Measurements from ENCODE around the gene TTC7B.

The TTC7B gene

GRCh38 chr14:90804292-90805083 lies 11.7 kb downstream of the TTC7B start:
- FAIRE-seq: no peak

GRCh38 chr14:90803249-90803648 lies 13.0 kb downstream of the TTC7B start:
- FAIRE-seq: no peak

- FAIRE-seq: no peak
Measured at GRCh38 chr14:90799420-90799819, 16.8 kb downstream of the TTC7B start.

- no peak for FAIRE-seq
Measured at GRCh38 chr14:90797919-90798318, 18.3 kb downstream of the TTC7B start.

- FAIRE-seq: no peak
Measured at GRCh38 chr14:90797451-90797850, 18.8 kb downstream of the TTC7B start.

- no peak for FAIRE-seq
Measured at GRCh38 chr14:90796329-90796728, 19.9 kb downstream of the TTC7B start.

- no peak for FAIRE-seq
Measured at GRCh38 chr14:90795744-90796143, 20.5 kb downstream of the TTC7B start.

GRCh38 chr14:90791486-90791885 lies 24.7 kb downstream of the TTC7B start:
- no peak for FAIRE-seq

GRCh38 chr14:90788031-90788430 lies 28.2 kb downstream of the TTC7B start:
- no peak for FAIRE-seq

GRCh38 chr14:90785876-90786450 lies 30.3 kb downstream of the TTC7B start:
- FAIRE-seq: no peak

- FAIRE-seq: no peak
Measured at GRCh38 chr14:90785471-90785870, 30.8 kb downstream of the TTC7B start.

GRCh38 chr14:90784621-90785270 lies 31.5 kb downstream of the TTC7B start:
- FAIRE-seq: no peak

- no peak for FAIRE-seq
Measured at GRCh38 chr14:90783344-90783743, 32.9 kb downstream of the TTC7B start.

- no peak for FAIRE-seq
Measured at GRCh38 chr14:90782892-90783291, 33.3 kb downstream of the TTC7B start.

GRCh38 chr14:90781876-90782275 lies 34.4 kb downstream of the TTC7B start:
- no peak for FAIRE-seq

GRCh38 chr14:90781344-90781761 lies 34.9 kb downstream of the TTC7B start:
- FAIRE-seq: no peak

GRCh38 chr14:90780519-90780918 lies 35.7 kb downstream of the TTC7B start:
- no peak for FAIRE-seq

GRCh38 chr14:90778571-90779255 lies 37.5 kb downstream of the TTC7B start:
- no peak for FAIRE-seq

GRCh38 chr14:90777830-90778485 lies 38.3 kb downstream of the TTC7B start:
- no peak for FAIRE-seq

- FAIRE-seq: no peak
Measured at GRCh38 chr14:90777358-90777757, 38.9 kb downstream of the TTC7B start.

- no peak for FAIRE-seq
Measured at GRCh38 chr14:90775441-90775840, 40.8 kb downstream of the TTC7B start.

- FAIRE-seq: no peak
Measured at GRCh38 chr14:90774316-90774715, 41.9 kb downstream of the TTC7B start.

- no peak for FAIRE-seq
Measured at GRCh38 chr14:90773705-90774104, 42.5 kb downstream of the TTC7B start.

Measured in endometrium (tissue), 2 donors.